KOPT-K1 (cell line): ENCODE results near the gene DMKN.

Source experiments
- H3K27ac ChIP-seq: fragments of 200-600 bp; sonication (generic); 2 replicates; pipeline ENCODE4 v1.5.1; 2016; ENCODE audit warnings: antibody characterized with exemption, mild to moderate bottlenecking, low read depth, low read length; ENCODE audit not compliant: poor library complexity, severe bottlenecking
- H3K36me3 ChIP-seq: fragments of 200-600 bp; sonication (generic); 2 replicates; pipeline ENCODE4 v1.5.1; 2017; ENCODE audit warnings: antibody characterized with exemption, mild to moderate bottlenecking, low read length, moderate library complexity; ENCODE audit not compliant: insufficient read depth
- H3K9me3 ChIP-seq: fragments of 200-600 bp; sonication (generic); 2 replicates; pipeline ENCODE4 v1.5.1; 2017; ENCODE audit warnings: antibody characterized with exemption, low read length, mild to moderate bottlenecking; ENCODE audit not compliant: insufficient read depth, poor library complexity, severe bottlenecking

Gene DMKN

GRCh38 chr19:35518313-35518712 is 4.9 kb upstream of the DMKN start:
- H3K27ac ChIP-seq: no peak overlapping the region
- no peaks in the 10 kb centered on the region for H3K36me3 ChIP-seq
- no peaks in the 10 kb centered on the region for H3K9me3 ChIP-seq

GRCh38 chr19:35517342-35517741 is 3.9 kb upstream of the DMKN start:
- Histone ChIP-seq H3K9me3 (no peaks in the 10 kb centered on the region), H3K36me3 (no peaks in the 10 kb centered on the region), H3K27ac (no peak overlapping the region)

GRCh38 chr19:35516310-35516709 is 2.9 kb upstream of the DMKN start:
- no peak overlapping the region for H3K27ac ChIP-seq
- H3K9me3 ChIP-seq: no peaks in the 10 kb centered on the region
- H3K36me3 ChIP-seq: no peaks in the 10 kb centered on the region

- Histone ChIP-seq H3K9me3 (no peaks in the 10 kb centered on the region), H3K36me3 (no peaks in the 10 kb centered on the region), H3K27ac (no peak overlapping the region)
These were observed 897 bp upstream of the DMKN start for GRCh38 chr19:35514282-35514809.

- Histone ChIP-seq H3K36me3 (no peaks in the 10 kb centered on the region), H3K9me3 (no peaks in the 10 kb centered on the region), H3K27ac (no peak overlapping the region)
These were observed 420 bp downstream of the DMKN start for GRCh38 chr19:35512831-35513627.

GRCh38 chr19:35511337-35511736 is 2.1 kb downstream of the DMKN start:
- H3K9me3 ChIP-seq: no peaks in the 10 kb centered on the region
- no peaks in the 10 kb centered on the region for H3K36me3 ChIP-seq
- no peak overlapping the region for H3K27ac ChIP-seq

- Histone ChIP-seq H3K27ac (no peak overlapping the region), H3K9me3 (no peaks in the 10 kb centered on the region), H3K36me3 (no peaks in the 10 kb centered on the region)
These were observed 2.9 kb downstream of the DMKN start for GRCh38 chr19:35510626-35510964.

- H3K36me3 ChIP-seq: no peaks in the 10 kb centered on the region
- no peak overlapping the region for H3K27ac ChIP-seq
- H3K9me3 ChIP-seq: no peaks in the 10 kb centered on the region
These were observed 3.4 kb downstream of the DMKN start for GRCh38 chr19:35509861-35510625.

GRCh38 chr19:35509018-35509652 is 4.3 kb downstream of the DMKN start:
- H3K36me3 ChIP-seq: no peaks in the 10 kb centered on the region
- H3K27ac ChIP-seq: no peak overlapping the region
- H3K9me3 ChIP-seq: no peaks in the 10 kb centered on the region

GRCh38 chr19:35508129-35508528 is 5.3 kb downstream of the DMKN start:
- Histone ChIP-seq H3K27ac (no peak overlapping the region), H3K36me3 (no peaks in the 10 kb centered on the region), H3K9me3 (no peaks in the 10 kb centered on the region)

- H3K27ac ChIP-seq: no peak overlapping the region
- no peaks in the 10 kb centered on the region for H3K9me3 ChIP-seq
- no peaks in the 10 kb centered on the region for H3K36me3 ChIP-seq
These were observed 5.9 kb downstream of the DMKN start for GRCh38 chr19:35507561-35507960.

GRCh38 chr19:35506011-35506410 is 7.4 kb downstream of the DMKN start:
- H3K36me3 ChIP-seq: no peaks in the 10 kb centered on the region
- no peaks in the 10 kb centered on the region for H3K9me3 ChIP-seq
- H3K27ac ChIP-seq: no peak overlapping the region

- Histone ChIP-seq H3K9me3 (no peaks in the 10 kb centered on the region), H3K27ac (no peak overlapping the region), H3K36me3 (no peaks in the 10 kb centered on the region)
These were observed 10.7 kb downstream of the DMKN start for GRCh38 chr19:35502751-35503150.

GRCh38 chr19:35501684-35502083 is 11.8 kb downstream of the DMKN start:
- Histone ChIP-seq H3K27ac (no peak overlapping the region), H3K9me3 (no peaks in the 10 kb centered on the region), H3K36me3 (no peaks in the 10 kb centered on the region)

GRCh38 chr19:35500611-35501010 is 12.8 kb downstream of the DMKN start:
- no peaks in the 10 kb centered on the region for H3K9me3 ChIP-seq
- H3K27ac ChIP-seq: no peak overlapping the region
- no peaks in the 10 kb centered on the region for H3K36me3 ChIP-seq
